HepG2 (cell line): ENCODE results near the gene FAM20A. TPM values are rescaled to one million over a fixed set of nuclear protein-coding genes. Genes with fewer than 3 reads are reported as not detected.
A peak's percentile ranks its signal among the peaks of the same experiment; 100 is the strongest.

Experiments
- CREB1 ChIP-seq, 2 experiments: fragments of 450-650 bp in 1 of 2; IDR thresholded peaks; 2 replicates each; pipeline ENCODE4 v1.6.1; 2016 to 2017; ENCODE audit warnings: control low read depth in 1 of 2, mild to moderate bottlenecking in 1 of 2, missing compliant biosample characterization in 1 of 2, missing genetic modification characterization in 1 of 2
- EP300 ChIP-seq, 3 experiments: sonication (generic) in 1 of 3; formaldehyde crosslinking in 1 of 3; IDR thresholded peaks; 2 replicates each; pipeline versions ENCODE4 v1.5.1 to v1.6.1; 2011 to 2020; ENCODE audit warnings: low read depth in 2 of 3, low read length in 2 of 3, borderline replicate concordance in 1 of 3, improper control_type of control experiment in 1 of 3, mild to moderate bottlenecking in 1 of 3, missing genetic modification reagents in 1 of 3, moderate library complexity in 1 of 3
- NCOA5 ChIP-seq: sonication (generic); formaldehyde crosslinking; IDR thresholded peaks from 2 replicates; pipeline ENCODE4 v1.4.0; 2020; ENCODE audit warnings: missing genetic modification reagents
- PHF21A ChIP-seq: sonication (generic); formaldehyde crosslinking; IDR thresholded peaks from 2 replicates; pipeline ENCODE4 v1.5.0; 2020; ENCODE audit warnings: mild to moderate bottlenecking, missing genetic modification reagents
- PHF5A ChIP-seq: IDR thresholded peaks from one replicate; pipeline ENCODE4 v1.6.1; 2018; ENCODE audit warnings: low read depth, missing genetic modification reagents; ENCODE audit not compliant: unreplicated experiment
- RFX5 ChIP-seq: IDR thresholded peaks from 2 replicates; pipeline ENCODE4 v1.6.1; 2011; ENCODE audit warnings: low read depth, low read length, improper control_type of control experiment
- SIX1 ChIP-seq: sonication (generic); formaldehyde crosslinking; IDR thresholded peaks from 2 replicates; pipeline ENCODE4 v1.4.0; 2020; ENCODE audit warnings: missing genetic modification reagents, borderline replicate concordance
- SMAD1 ChIP-seq: sonication (generic); formaldehyde crosslinking; IDR thresholded peaks from 2 replicates; pipeline ENCODE4 v1.4.0; 2020; ENCODE audit warnings: missing genetic modification reagents, low read depth, mild to moderate bottlenecking, borderline replicate concordance
- SSRP1 ChIP-seq: IDR thresholded peaks from 2 replicates; pipeline ENCODE4 v1.6.1; 2016; ENCODE audit warnings: control low read depth
- ZMYM3 ChIP-seq: sonication (generic); formaldehyde crosslinking; IDR thresholded peaks from 2 replicates; pipeline ENCODE4 v1.5.1; 2020; ENCODE audit warnings: mild to moderate bottlenecking, missing genetic modification reagents
- ZNF205 ChIP-seq: IDR thresholded peaks from 2 replicates; pipeline ENCODE4 v1.6.1; 2018; ENCODE audit warnings: missing biosample characterization, missing genetic modification reagents
- ZNF207 ChIP-seq: fragments of 450-650 bp; IDR thresholded peaks from 2 replicates; pipeline ENCODE4 v1.6.1; 2016; ENCODE audit warnings: antibody characterized with exemption, borderline replicate concordance
- ZNF343 ChIP-seq: sonication (generic); formaldehyde crosslinking; IDR thresholded peaks from 2 replicates; pipeline ENCODE4 v1.4.0; 2020; ENCODE audit warnings: mild to moderate bottlenecking, missing genetic modification reagents
- ZNF432 ChIP-seq: sonication (generic); formaldehyde crosslinking; IDR thresholded peaks from 2 replicates; pipeline ENCODE4 v1.5.0; 2020; ENCODE audit warnings: missing genetic modification reagents, mild to moderate bottlenecking, borderline replicate concordance
- ZNF512B ChIP-seq: sonication (generic); formaldehyde crosslinking; IDR thresholded peaks from 2 replicates; pipeline ENCODE4 v1.5.1; 2020; ENCODE audit warnings: missing genetic modification reagents, mild to moderate bottlenecking, borderline replicate concordance
- ZNF740 ChIP-seq: sonication (generic); formaldehyde crosslinking; IDR thresholded peaks from 2 replicates; pipeline ENCODE4 v1.4.0; 2020; ENCODE audit warnings: missing genetic modification reagents
- ZNF773 ChIP-seq: sonication (generic); formaldehyde crosslinking; IDR thresholded peaks from 2 replicates; pipeline ENCODE4 v1.4.0; 2020; ENCODE audit warnings: missing genetic modification reagents, borderline replicate concordance
- ZNF781 ChIP-seq: sonication (generic); formaldehyde crosslinking; IDR thresholded peaks from 2 replicates; pipeline ENCODE4 v1.5.1; 2020; ENCODE audit warnings: borderline replicate concordance, mild to moderate bottlenecking, missing genetic modification reagents; ENCODE audit errors: not compliant biosample characterization
- ZNF816 ChIP-seq: sonication (generic); formaldehyde crosslinking; IDR thresholded peaks from 2 replicates; pipeline ENCODE4 v1.8.0; 2022; ENCODE audit warnings: missing genetic modification reagents, mild to moderate bottlenecking, borderline replicate concordance
- polyA plus RNA-seq, 8 experiments: library from polyadenylated mRNA; depleted of rRNA in 3 of 8; stranded (reverse) in 7 of 8; unstranded in 1 of 8; fragments of >200 nt; fragmentation: Illumina TruSeq in 4 of 8; extraction: Trizol in 4 of 8; gene quantifications; 2 replicates each; pipeline versions ENCODE4 v1.2.1 to v1.2.3, GENCODE V29; 2011 to 2016; ENCODE audit warnings: low read depth in 4 of 8, missing spikeins in 1 of 8, mixed read lengths in 1 of 8; ENCODE audit not compliant: insufficient read depth in 1 of 8
- total RNA-seq, 5 experiments: library from RNA; depleted of rRNA; stranded (reverse); fragments of >200 nt; fragmentation: Illumina TruSeq; extraction: Trizol; gene quantifications; 2 replicates each; pipeline ENCODE4 v1.2.3, GENCODE V29; 2016; ENCODE audit warnings: low read depth in 1 of 5
- TF ChIP-seq, protein P1 (sequence below): IDR thresholded peaks from 2 replicates; pipeline ENCODE4 v1.6.1; 2018; ENCODE audit warnings: missing genetic modification reagents, mild to moderate bottlenecking, missing compliant biosample characterization
- TF ChIP-seq, protein P2 (sequence below): IDR thresholded peaks from 2 replicates; pipeline ENCODE4 v1.6.1; 2016; ENCODE audit warnings: mild to moderate bottlenecking, missing biosample characterization, missing genetic modification reagents
- TF ChIP-seq, protein P3 (sequence below): sonication (generic); formaldehyde crosslinking; IDR thresholded peaks from 2 replicates; pipeline ENCODE4 v1.5.1; 2020; ENCODE audit warnings: mild to moderate bottlenecking, missing genetic modification reagents, moderate library complexity

FAM20A gene
- total and polyA plus RNA-seq, 2 of the 13 experiments (the other 11 are each of a cell fraction or from before 2014, with no cell fraction given): 9.3 to 20.7 TPM

- TF ChIP-seq ZNF432: no peak
- no peak for TF ChIP-seq ZNF207
- TF ChIP-seq ZNF816 (CRISPR knock-in tag): no peak
- TF ChIP-seq PHF21A: no peak
- TF ChIP-seq ZMYM3 (CRISPR knock-in tag): no peak
- TF ChIP-seq NCOA5 (CRISPR knock-in tag): no peak
- TF ChIP-seq ZNF512B (CRISPR knock-in tag): 0 out of 2 replicates have a peak, but pooled peaks have one; percentile 27
- TF ChIP-seq, protein P1, sequence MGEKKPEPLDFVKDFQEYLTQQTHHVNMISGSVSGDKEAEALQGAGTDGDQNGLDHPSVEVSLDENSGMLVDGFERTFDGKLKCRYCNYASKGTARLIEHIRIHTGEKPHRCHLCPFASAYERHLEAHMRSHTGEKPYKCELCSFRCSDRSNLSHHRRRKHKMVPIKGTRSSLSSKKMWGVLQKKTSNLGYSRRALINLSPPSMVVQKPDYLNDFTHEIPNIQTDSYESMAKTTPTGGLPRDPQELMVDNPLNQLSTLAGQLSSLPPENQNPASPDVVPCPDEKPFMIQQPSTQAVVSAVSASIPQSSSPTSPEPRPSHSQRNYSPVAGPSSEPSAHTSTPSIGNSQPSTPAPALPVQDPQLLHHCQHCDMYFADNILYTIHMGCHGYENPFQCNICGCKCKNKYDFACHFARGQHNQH (CRISPR knock-in tag): no peak
- TF ChIP-seq CREB1 (IDR thresholded peaks at IDR 0.05): no peak
- TF ChIP-seq CREB1 (CRISPR knock-in tag; IDR thresholded peaks at IDR 0.05): no peak
- TF ChIP-seq EP300 (IDR thresholded peaks at IDR 0.05; ENCODE audit: low read depth in 2 of 2, low read length in 2 of 2): no peak
- TF ChIP-seq EP300 (CRISPR knock-in tag; IDR thresholded peaks at IDR 0.05; ENCODE audit: borderline replicate concordance): no peak
- TF ChIP-seq SSRP1 (CRISPR knock-in tag): no peak
- TF ChIP-seq ZNF773: no peak
- TF ChIP-seq, protein P2, sequence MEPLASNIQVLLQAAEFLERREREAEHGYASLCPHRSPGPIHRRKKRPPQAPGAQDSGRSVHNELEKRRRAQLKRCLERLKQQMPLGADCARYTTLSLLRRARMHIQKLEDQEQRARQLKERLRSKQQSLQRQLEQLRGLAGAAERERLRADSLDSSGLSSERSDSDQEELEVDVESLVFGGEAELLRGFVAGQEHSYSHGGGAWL (CRISPR knock-in tag): no peak
- no peak for TF ChIP-seq ZNF205
- TF ChIP-seq RFX5: no peak
- no peak for TF ChIP-seq ZNF740 (CRISPR knock-in tag)
- TF ChIP-seq ZNF343: 0 out of 2 replicates have a peak, but pooled peaks have one; percentile 20
- no peak for TF ChIP-seq PHF5A
- TF ChIP-seq SIX1 (CRISPR knock-in tag): no peak
- TF ChIP-seq, protein P3, sequence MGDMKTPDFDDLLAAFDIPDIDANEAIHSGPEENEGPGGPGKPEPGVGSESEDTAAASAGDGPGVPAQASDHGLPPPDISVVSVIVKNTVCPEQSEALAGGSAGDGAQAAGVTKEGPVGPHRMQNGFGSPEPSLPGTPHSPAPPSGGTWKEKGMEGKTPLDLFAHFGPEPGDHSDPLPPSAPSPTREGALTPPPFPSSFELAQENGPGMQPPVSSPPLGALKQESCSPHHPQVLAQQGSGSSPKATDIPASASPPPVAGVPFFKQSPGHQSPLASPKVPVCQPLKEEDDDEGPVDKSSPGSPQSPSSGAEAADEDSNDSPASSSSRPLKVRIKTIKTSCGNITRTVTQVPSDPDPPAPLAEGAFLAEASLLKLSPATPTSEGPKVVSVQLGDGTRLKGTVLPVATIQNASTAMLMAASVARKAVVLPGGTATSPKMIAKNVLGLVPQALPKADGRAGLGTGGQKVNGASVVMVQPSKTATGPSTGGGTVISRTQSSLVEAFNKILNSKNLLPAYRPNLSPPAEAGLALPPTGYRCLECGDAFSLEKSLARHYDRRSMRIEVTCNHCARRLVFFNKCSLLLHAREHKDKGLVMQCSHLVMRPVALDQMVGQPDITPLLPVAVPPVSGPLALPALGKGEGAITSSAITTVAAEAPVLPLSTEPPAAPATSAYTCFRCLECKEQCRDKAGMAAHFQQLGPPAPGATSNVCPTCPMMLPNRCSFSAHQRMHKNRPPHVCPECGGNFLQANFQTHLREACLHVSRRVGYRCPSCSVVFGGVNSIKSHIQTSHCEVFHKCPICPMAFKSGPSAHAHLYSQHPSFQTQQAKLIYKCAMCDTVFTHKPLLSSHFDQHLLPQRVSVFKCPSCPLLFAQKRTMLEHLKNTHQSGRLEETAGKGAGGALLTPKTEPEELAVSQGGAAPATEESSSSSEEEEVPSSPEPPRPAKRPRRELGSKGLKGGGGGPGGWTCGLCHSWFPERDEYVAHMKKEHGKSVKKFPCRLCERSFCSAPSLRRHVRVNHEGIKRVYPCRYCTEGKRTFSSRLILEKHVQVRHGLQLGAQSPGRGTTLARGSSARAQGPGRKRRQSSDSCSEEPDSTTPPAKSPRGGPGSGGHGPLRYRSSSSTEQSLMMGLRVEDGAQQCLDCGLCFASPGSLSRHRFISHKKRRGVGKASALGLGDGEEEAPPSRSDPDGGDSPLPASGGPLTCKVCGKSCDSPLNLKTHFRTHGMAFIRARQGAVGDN (CRISPR knock-in tag): no peak
- TF ChIP-seq SMAD1 (CRISPR knock-in tag): no peak
- no peak for TF ChIP-seq ZNF781 (CRISPR knock-in tag)
Measured at GRCh38 chr17:68605914-68606313, 4.7 kb upstream of the FAM20A start (continued).
